WTC11 (cell line): ENCODE measurements around the gene AP3M1. TPM values are rescaled to one million over a fixed set of nuclear protein-coding genes. Genes with fewer than 3 reads are reported as not detected.
"Not testable (repeated sequence)": the region's sequence is repeated elsewhere in the genome, so short reads cannot be mapped to it uniquely, and the experiment has no call there.

ENCODE experiments used
- ATAC-seq: fragments of 200-7000 bp; cut with Tn5 transposase; 2 replicates; pipeline ENCODE4 v1.10.0; 2021; ENCODE audit warnings: mild to moderate bottlenecking, moderate library complexity
- CTCF ChIA-PET: fragments of 300-600 bp; sonication (Branson Sonifier 250); formaldehyde crosslinking; loops from one replicate; lab custom pipeline; 2021; ENCODE audit warnings: antibody characterized with exemption; lab: Charles Lee
- POLR2A ChIA-PET: fragments of 350-600 bp; sonication (Branson Sonifier 250); formaldehyde crosslinking; loops from one replicate; lab custom pipeline; 2021; ENCODE audit warnings: antibody characterized with exemption; lab: Charles Lee
- DNase-seq: peaks from one replicate; pipeline ENCODE4 v3.0.0; 2021; ENCODE audit warnings: low spot score
- H3K27ac Mint-ChIP-seq: 2 replicates; pipeline ENCODE4 v1.8.0; 2021; ENCODE audit warnings: mixed read lengths
- H3K27me3 Mint-ChIP-seq: 2 replicates; pipeline ENCODE4 v1.8.0; 2021; ENCODE audit warnings: low read depth, mild to moderate bottlenecking, moderate library complexity, mixed read lengths
- H3K36me3 Mint-ChIP-seq: 2 replicates; pipeline ENCODE4 v1.8.0; 2021; ENCODE audit warnings: mixed read lengths
- H3K4me1 Mint-ChIP-seq: 2 replicates; pipeline ENCODE4 v1.8.0; 2022; ENCODE audit warnings: mixed read lengths
- H3K4me3 Mint-ChIP-seq: 2 replicates; pipeline ENCODE4 v1.8.0; 2021; ENCODE audit warnings: mild to moderate bottlenecking, moderate library complexity, mixed read lengths
- H3K9me3 Mint-ChIP-seq: 2 replicates; pipeline ENCODE4 v1.8.0; 2021; ENCODE audit warnings: mixed read lengths
- AFF4 ChIP-seq: sonication (generic); formaldehyde crosslinking; IDR thresholded peaks from 2 replicates; pipeline ENCODE4 v1.8.1; 2023; ENCODE audit warnings: mild to moderate bottlenecking, missing genetic modification reagents, borderline replicate concordance
- ATF3 ChIP-seq: sonication (generic); formaldehyde crosslinking; conservative IDR thresholded peaks from 2 replicates; pipeline ENCODE4 v1.8.1; 2022; ENCODE audit warnings: mild to moderate bottlenecking, missing genetic modification reagents
- CREB1 ChIP-seq: sonication (generic); formaldehyde crosslinking; IDR thresholded peaks from 2 replicates; pipeline ENCODE4 v1.8.0; 2023; ENCODE audit warnings: mild to moderate bottlenecking, missing genetic modification reagents
- ESRRA ChIP-seq: sonication (generic); formaldehyde crosslinking; IDR thresholded peaks from 2 replicates; pipeline ENCODE4 v1.8.1; 2022; ENCODE audit warnings: mild to moderate bottlenecking, missing genetic modification reagents, borderline replicate concordance
- FOXK1 ChIP-seq: sonication (generic); formaldehyde crosslinking; IDR thresholded peaks from 2 replicates; pipeline ENCODE4 v1.8.0; 2022; ENCODE audit warnings: mild to moderate bottlenecking, moderate library complexity, missing genetic modification reagents
- FOXP1 ChIP-seq: sonication (generic); formaldehyde crosslinking; IDR thresholded peaks from 2 replicates; pipeline ENCODE4 v1.8.0; 2022; ENCODE audit warnings: missing genetic modification reagents, mild to moderate bottlenecking, moderate library complexity, borderline replicate concordance
- GABPB1 ChIP-seq: sonication (generic); formaldehyde crosslinking; IDR thresholded peaks from 2 replicates; pipeline ENCODE4 v1.8.1; 2023; ENCODE audit warnings: mild to moderate bottlenecking, missing genetic modification reagents
- GRHL2 ChIP-seq: fragments of 250-450 bp; sonication (Bioruptor Pico); IDR thresholded peaks from 2 replicates; pipeline ENCODE4 v1.8.0; 2022; ENCODE audit warnings: mild to moderate bottlenecking, moderate library complexity; ENCODE audit not compliant: insufficient replicate concordance, severe bottlenecking
- GTF2I ChIP-seq: fragments of 250-450 bp; sonication (Bioruptor Pico); conservative IDR thresholded peaks from 2 replicates; pipeline ENCODE4 v1.4.0; 2021; ENCODE audit warnings: mild to moderate bottlenecking
- NR3C1 ChIP-seq: sonication (generic); formaldehyde crosslinking; conservative IDR thresholded peaks from 2 replicates; pipeline ENCODE4 v1.8.1; 2023; ENCODE audit warnings: low read depth, mild to moderate bottlenecking, missing genetic modification reagents
- RORB ChIP-seq: fragments of 250-450 bp; sonication (Bioruptor Pico); IDR thresholded peaks from 2 replicates; pipeline ENCODE4 v1.9.0; 2021; ENCODE audit warnings: mild to moderate bottlenecking
- SMAD3 ChIP-seq: sonication (generic); formaldehyde crosslinking; IDR thresholded peaks from 2 replicates; pipeline ENCODE4 v1.8.0; 2022; ENCODE audit warnings: missing genetic modification reagents, mild to moderate bottlenecking, borderline replicate concordance
- SMAD4 ChIP-seq: sonication (generic); formaldehyde crosslinking; IDR thresholded peaks from 2 replicates; pipeline ENCODE4 v1.8.0; 2022; ENCODE audit warnings: mild to moderate bottlenecking, missing genetic modification reagents
- SOX15 ChIP-seq: fragments of 250-450 bp; sonication (Bioruptor Pico); IDR thresholded peaks from 2 replicates; pipeline ENCODE4 v1.9.0; 2021; ENCODE audit warnings: mild to moderate bottlenecking
- USF2 ChIP-seq: sonication (generic); formaldehyde crosslinking; IDR thresholded peaks from 2 replicates; pipeline ENCODE4 v1.8.1; 2023; ENCODE audit warnings: mild to moderate bottlenecking, missing genetic modification reagents, moderate library complexity
- ZNF121 ChIP-seq: sonication (generic); formaldehyde crosslinking; IDR thresholded peaks from 2 replicates; pipeline ENCODE4 v1.8.0; 2023; ENCODE audit warnings: missing genetic modification reagents
- ZNF396 ChIP-seq: fragments of 250-450 bp; sonication (Bioruptor Pico); IDR thresholded peaks from 2 replicates; pipeline ENCODE4 v1.8.0; 2021; ENCODE audit warnings: mild to moderate bottlenecking, moderate library complexity, borderline replicate concordance
- total RNA-seq: library from RNA; stranded (reverse); gene quantifications from 3 replicates; pipeline ENCODE4 v1.2.3, GENCODE V29; 2021
- TF ChIP-seq, protein P1 (sequence below): fragments of 250-450 bp; sonication (Bioruptor Pico); IDR thresholded peaks from 2 replicates; pipeline ENCODE4 v1.9.0; 2021; ENCODE audit warnings: moderate library complexity, mild to moderate bottlenecking, inconsistent platforms, borderline replicate concordance
- TF ChIP-seq, protein P2 (sequence below): sonication (generic); formaldehyde crosslinking; IDR thresholded peaks from 2 replicates; pipeline ENCODE4 v1.8.1; 2022; ENCODE audit warnings: low read depth, missing genetic modification reagents, borderline replicate concordance
- TF ChIP-seq, protein P3 (sequence below): sonication (generic); formaldehyde crosslinking; IDR thresholded peaks from 2 replicates; pipeline ENCODE4 v1.8.0; 2023; ENCODE audit warnings: missing genetic modification reagents
- TF ChIP-seq, protein P4 (sequence below): sonication (generic); formaldehyde crosslinking; IDR thresholded peaks from 2 replicates; pipeline ENCODE4 v1.8.1; 2022; ENCODE audit warnings: low read depth, mild to moderate bottlenecking, moderate library complexity, missing genetic modification reagents, borderline replicate concordance

Gene AP3M1
- total RNA-seq, 1 experiment from 2014 or later, result 37.3 TPM

DNA sequence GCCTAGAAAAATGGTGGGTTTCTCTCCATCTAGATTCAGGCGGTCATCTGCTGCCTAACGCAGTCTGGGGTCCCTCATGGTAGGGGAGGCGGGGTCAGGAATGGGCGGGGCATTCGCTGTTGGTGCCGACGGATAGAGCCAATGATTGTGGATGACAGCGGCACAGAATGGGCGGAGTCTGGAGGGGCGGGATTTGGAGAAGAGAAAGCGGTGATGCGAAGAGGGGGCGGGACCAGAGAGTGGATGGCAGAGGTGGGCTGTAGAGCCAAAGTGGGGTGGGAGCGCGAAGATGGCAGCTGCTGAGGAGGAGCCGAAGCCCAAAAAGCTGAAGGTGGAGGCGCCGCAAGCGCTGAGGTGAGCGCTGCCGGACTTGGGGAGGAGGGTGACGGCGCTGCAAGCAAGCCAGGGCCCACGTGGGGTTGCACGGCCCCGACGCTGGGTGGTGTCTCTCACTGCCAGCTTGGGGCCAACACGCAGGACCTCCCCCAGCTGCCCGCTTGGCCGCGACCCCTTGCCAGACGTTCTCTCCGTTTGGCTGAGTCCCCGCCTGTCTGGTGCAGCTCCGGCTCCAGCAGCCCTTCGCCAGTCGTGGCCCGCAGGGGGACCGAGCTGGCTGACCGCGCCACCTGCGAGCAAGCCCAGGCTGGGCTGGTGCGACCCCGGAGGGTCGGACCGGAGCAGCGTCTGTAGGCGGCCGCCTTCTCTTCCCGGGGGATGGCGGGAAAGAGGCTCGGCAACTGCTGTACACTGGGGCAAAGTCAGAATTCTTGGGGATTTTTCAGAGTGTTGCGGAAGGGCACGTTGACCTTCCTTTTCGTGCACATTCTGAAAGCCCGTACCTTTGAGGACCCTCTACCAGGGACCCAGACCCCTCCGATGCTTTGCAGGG is 606 bp upstream of the AP3M1 start, which contains the start of gene ADK (continued):
- TF ChIP-seq GTF2I (0 out of 2 replicates have a peak, but pooled peaks have one; percentile 10), ZNF396 (CRISPR knock-in tag) (no peak), FOXP1 (peak; percentile 77; the same call in 1 of the 2 replicates), ESRRA (CRISPR knock-in tag) (peak; percentile 74; the same call in 1 of the 2 replicates)
- TF ChIP-seq, protein P1, sequence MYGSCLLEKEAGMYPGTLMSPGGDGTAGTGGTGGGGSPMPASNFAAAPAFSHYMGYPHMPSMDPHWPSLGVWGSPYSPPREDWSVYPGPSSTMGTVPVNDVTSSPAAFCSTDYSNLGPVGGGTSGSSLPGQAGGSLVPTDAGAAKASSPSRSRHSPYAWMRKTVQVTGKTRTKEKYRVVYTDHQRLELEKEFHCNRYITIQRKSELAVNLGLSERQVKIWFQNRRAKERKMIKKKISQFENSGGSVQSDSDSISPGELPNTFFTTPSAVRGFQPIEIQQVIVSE, result no peak

DNA sequence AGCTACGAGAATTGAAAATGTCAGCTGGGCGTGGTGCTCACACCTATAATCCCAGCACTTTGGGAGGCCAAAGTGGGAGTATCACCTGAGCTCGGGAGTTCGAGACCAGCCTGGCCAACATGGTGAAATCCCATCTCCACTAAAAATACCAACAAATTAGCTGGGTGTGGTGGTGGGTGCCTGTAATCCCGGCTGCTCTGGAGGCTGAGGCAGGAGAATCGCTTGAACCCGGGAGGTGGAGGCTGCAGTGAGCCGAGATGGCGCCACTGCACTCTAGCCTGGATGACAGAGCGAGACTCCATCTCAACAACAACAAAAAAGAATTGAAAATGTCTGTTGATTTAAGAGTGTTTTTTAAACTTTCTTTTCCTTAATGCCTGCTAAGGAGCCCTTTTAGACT is 3.6 kb downstream of the AP3M1 start:
- H3K36me3 Mint-ChIP-seq, ATAC-seq, H3K9me3 Mint-ChIP-seq, POLR2A ChIA-PET, H3K27me3 Mint-ChIP-seq, H3K27ac Mint-ChIP-seq, H3K4me3 Mint-ChIP-seq, H3K4me1 Mint-ChIP-seq, DNase-seq: not testable (repeated sequence)
- CTCF ChIA-PET, result interaction anchor here (1.2 kb wide), 1 partner anchor 9 kb away, joined by 3 read pairs; no protein-coding TSS in a partner anchor

DNA sequence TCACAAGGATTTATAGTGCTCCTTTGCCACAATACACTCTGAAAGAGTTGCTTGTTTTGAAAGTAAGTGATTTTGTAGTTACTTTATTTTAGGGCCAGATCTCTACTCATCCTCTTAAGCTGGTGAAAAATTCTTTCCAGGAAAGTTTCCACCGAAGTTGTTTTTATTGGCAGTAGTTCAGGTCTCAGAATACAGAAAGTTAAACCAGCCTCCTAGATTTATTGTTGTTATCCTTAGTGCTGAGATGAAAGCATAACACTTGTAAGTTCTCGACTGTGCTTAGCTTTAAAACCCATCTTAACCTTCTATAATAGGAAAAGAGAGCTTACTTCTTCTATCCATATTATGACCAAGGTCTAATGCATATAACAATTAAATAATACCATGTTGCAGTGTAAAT is 5.5 kb downstream of the AP3M1 start:
- Mint-ChIP-seq H3K4me3 (no peak overlapping the region), H3K27me3 (no peaks in the 10 kb centered on the region), H3K27ac (no peak overlapping the region), H3K36me3 (no peaks in the 10 kb centered on the region), H3K4me1 (no peaks in the 10 kb centered on the region), H3K9me3 (no peaks in the 10 kb centered on the region)
- DNase-seq (no peak), ATAC-seq (no peak)
- ChIA-PET CTCF (no interaction called here), POLR2A (interaction anchor here (0.7 kb wide), 1 partner anchor 93 kb away, joined by 4 read pairs; no protein-coding TSS in a partner anchor)
- TF ChIP-seq ZNF396 (CRISPR knock-in tag) (no peak), ZNF121 (CRISPR knock-in tag) (no peak), RORB (no peak), CREB1 (CRISPR knock-in tag) (no peak), USF2 (no peak), GRHL2 (no peak), SOX15 (CRISPR knock-in tag) (no peak), GABPB1 (CRISPR knock-in tag) (no peak), SMAD3 (CRISPR knock-in tag) (no peak)
- TF ChIP-seq, protein P2, sequence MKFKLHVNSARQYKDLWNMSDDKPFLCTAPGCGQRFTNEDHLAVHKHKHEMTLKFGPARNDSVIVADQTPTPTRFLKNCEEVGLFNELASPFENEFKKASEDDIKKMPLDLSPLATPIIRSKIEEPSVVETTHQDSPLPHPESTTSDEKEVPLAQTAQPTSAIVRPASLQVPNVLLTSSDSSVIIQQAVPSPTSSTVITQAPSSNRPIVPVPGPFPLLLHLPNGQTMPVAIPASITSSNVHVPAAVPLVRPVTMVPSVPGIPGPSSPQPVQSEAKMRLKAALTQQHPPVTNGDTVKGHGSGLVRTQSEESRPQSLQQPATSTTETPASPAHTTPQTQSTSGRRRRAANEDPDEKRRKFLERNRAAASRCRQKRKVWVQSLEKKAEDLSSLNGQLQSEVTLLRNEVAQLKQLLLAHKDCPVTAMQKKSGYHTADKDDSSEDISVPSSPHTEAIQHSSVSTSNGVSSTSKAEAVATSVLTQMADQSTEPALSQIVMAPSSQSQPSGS (CRISPR knock-in tag), result no peak

GRCh38 chr10:74140553-74140952 is 10.1 kb downstream of the AP3M1 start:
- H3K9me3 Mint-ChIP-seq, result no peaks in the 10 kb centered on the region
- TF ChIP-seq, protein P3, sequence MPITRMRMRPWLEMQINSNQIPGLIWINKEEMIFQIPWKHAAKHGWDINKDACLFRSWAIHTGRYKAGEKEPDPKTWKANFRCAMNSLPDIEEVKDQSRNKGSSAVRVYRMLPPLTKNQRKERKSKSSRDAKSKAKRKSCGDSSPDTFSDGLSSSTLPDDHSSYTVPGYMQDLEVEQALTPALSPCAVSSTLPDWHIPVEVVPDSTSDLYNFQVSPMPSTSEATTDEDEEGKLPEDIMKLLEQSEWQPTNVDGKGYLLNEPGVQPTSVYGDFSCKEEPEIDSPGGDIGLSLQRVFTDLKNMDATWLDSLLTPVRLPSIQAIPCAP (CRISPR knock-in tag), result no peak
- TF ChIP-seq, protein P4, sequence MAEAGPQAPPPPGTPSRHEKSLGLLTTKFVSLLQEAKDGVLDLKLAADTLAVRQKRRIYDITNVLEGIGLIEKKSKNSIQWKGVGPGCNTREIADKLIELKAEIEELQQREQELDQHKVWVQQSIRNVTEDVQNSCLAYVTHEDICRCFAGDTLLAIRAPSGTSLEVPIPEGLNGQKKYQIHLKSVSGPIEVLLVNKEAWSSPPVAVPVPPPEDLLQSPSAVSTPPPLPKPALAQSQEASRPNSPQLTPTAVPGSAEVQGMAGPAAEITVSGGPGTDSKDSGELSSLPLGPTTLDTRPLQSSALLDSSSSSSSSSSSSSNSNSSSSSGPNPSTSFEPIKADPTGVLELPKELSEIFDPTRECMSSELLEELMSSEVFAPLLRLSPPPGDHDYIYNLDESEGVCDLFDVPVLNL (CRISPR knock-in tag), result no peak
- TF ChIP-seq CREB1 (CRISPR knock-in tag) (no peak), NR3C1 (no peak), ATF3 (CRISPR knock-in tag) (no peak), AFF4 (CRISPR knock-in tag) (no peak), FOXK1 (CRISPR knock-in tag) (no peak), SMAD4 (CRISPR knock-in tag) (no peak)

More at GRCh38 chr10:74140553-74140952, 10.1 kb downstream of the AP3M1 start:
- DNase-seq, result no peak
- ChIA-PET POLR2A (no interaction called here), CTCF (no interaction called here)
- no peak overlapping the region for H3K4me3 Mint-ChIP-seq
- H3K27ac Mint-ChIP-seq, result no peak overlapping the region
- ATAC-seq, result no peak
- no peaks in the 10 kb centered on the region for H3K4me1 Mint-ChIP-seq
- no peaks in the 10 kb centered on the region for H3K27me3 Mint-ChIP-seq
- H3K36me3 Mint-ChIP-seq, result peaks cover 21% of the 10 kb centered on the region
